ENCODE measurements around the gene NADK2. TPM values are rescaled to one million over a fixed set of nuclear protein-coding genes. Genes with fewer than 3 reads are reported as not detected.
A peak's percentile ranks its signal among the peaks of the same experiment; 100 is the strongest.

The NADK2 gene
- total and polyA plus RNA-seq, 5 donors from 2014 or later: 4.6 to 10.9 (median 7.3) TPM

DNA sequence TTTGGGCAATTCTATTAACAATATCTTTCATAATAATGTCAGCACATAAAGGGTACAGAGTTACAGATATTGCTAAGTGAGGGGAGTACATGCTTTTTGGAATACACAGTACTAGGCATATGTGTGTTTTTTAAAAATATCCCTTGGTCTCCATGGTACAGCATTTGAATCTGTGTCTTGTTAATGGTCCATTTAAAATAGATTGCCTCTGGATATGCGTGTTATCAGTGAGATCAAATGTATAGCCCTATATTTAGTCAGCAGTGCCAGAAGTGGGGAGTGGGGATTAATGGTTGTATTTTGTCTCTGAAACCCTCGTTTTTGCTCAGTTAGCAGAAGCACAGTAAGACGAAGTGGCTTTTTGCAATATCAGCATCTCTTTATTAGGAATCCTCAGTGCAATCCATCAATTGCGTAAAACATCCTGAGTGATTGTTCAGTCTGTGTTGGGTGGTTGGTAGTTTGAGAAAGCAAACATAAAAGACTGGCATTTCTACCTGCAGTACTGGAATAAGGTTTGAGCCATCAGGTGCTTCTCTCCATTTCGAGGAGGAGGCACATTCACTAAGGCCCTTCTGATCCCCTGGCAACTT lies 70.8 kb downstream of the NADK2 start:
- Histone ChIP-seq H3K4me1 (ENCODE audit: control insufficient read depth, insufficient read depth, low read length, poor library complexity, severe bottlenecking) (peaks cover 12% of the 10 kb centered on the region), H3K9me3 (ENCODE audit: control insufficient read depth in 2 of 2, low read length in 2 of 2) (no peaks in the 10 kb centered on the region), H3K36me3 (ENCODE audit: control insufficient read depth, insufficient read depth, low read length) (peaks cover 59% of the 10 kb centered on the region), H3K4me3 (ENCODE audit: low read depth, low read length) (no peak overlapping the region), H3K27me3 (ENCODE audit: control insufficient read depth, insufficient read depth, low read length) (no peaks in the 10 kb centered on the region), H3K27ac (ENCODE audit: insufficient read depth, low read length, poor library complexity, severe bottlenecking) (no peak overlapping the region)
- peaks cover 17 to 40% (median 24%) of the 10 kb centered on the region in 4 donors for H3K4me1 Mint-ChIP-seq
- no peak overlapping the region for H3K27ac Mint-ChIP-seq
- H3K27me3 Mint-ChIP-seq: no peaks in the 10 kb centered on the region
- no peak overlapping the region for H3K4me3 Mint-ChIP-seq
- DNase-seq: no peak
- H3K36me3 Mint-ChIP-seq: peaks cover 64% of the 10 kb centered on the region
- H3K9me3 Mint-ChIP-seq: no peaks in the 10 kb centered on the region
- no peak for ATAC-seq (ENCODE audit: low read depth in 2 of 2)

DNA sequence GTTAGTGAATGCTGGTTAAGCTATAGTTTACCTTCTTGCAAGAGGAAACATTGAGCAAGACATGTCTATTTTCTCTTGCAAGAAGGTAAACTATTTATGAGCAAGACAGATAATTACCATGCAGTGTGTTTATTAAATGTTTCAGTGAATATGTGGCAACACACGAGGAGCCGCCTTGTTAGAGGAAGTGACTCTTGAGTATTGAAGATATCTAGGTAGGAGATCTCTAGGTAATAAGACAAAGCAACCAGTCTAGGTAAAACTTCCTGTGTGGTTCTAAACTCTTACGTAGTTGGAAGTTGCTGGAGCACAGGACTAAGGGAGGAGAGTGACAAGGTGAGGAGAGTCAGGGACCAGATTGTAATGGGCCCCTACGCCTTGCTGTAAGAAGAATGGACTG lies 73.0 kb downstream of the NADK2 start:
- Mint-ChIP-seq H3K4me3 (peak overlapping the region in 2 of 4 donors; percentile 6 to 37), H3K9me3 (no peaks in the 10 kb centered on the region), H3K4me1 (peaks cover 9 to 33% (median 26%) of the 10 kb centered on the region in 4 donors), H3K27ac (peak overlapping the region; percentile 83 to 91 (median 90)), H3K27me3 (no peaks in the 10 kb centered on the region), H3K36me3 (peaks cover 63% of the 10 kb centered on the region)
- Histone ChIP-seq H3K27me3 (ENCODE audit: control insufficient read depth, insufficient read depth, low read length) (no peaks in the 10 kb centered on the region), H3K4me3 (ENCODE audit: low read depth, low read length) (peak overlapping the region; percentile 56), H3K27ac (ENCODE audit: insufficient read depth, low read length, poor library complexity, severe bottlenecking) (peak overlapping the region; percentile 34), H3K4me1 (ENCODE audit: control insufficient read depth, insufficient read depth, low read length, poor library complexity, severe bottlenecking) (peaks cover 12% of the 10 kb centered on the region), H3K9me3 (ENCODE audit: control insufficient read depth in 2 of 2, low read length in 2 of 2) (no peaks in the 10 kb centered on the region), H3K36me3 (ENCODE audit: control insufficient read depth, insufficient read depth, low read length) (peaks cover 62% of the 10 kb centered on the region)
- DNase-seq (peak in 2 of 3 donors; percentile 41 to 60), ATAC-seq (ENCODE audit: low read depth in 2 of 2) (peak; percentile 73 to 88)

GRCh38 chr5:36164461-36164860 lies 77.3 kb downstream of the NADK2 start:
- no peak for DNase-seq
- Histone ChIP-seq H3K9me3 (ENCODE audit: control insufficient read depth in 2 of 2, low read length in 2 of 2) (no peaks in the 10 kb centered on the region), H3K27ac (ENCODE audit: insufficient read depth, low read length, poor library complexity, severe bottlenecking) (no peak overlapping the region), H3K36me3 (ENCODE audit: control insufficient read depth, insufficient read depth, low read length) (peaks cover 54% of the 10 kb centered on the region), H3K27me3 (ENCODE audit: control insufficient read depth, insufficient read depth, low read length) (no peaks in the 10 kb centered on the region), H3K4me1 (ENCODE audit: control insufficient read depth, insufficient read depth, low read length, poor library complexity, severe bottlenecking) (peaks cover 12% of the 10 kb centered on the region), H3K4me3 (ENCODE audit: low read depth, low read length) (no peak overlapping the region)
- H3K4me3 Mint-ChIP-seq: no peak overlapping the region
- no peak for ATAC-seq (ENCODE audit: low read depth in 2 of 2)
- H3K27ac Mint-ChIP-seq: no peak overlapping the region
- H3K36me3 Mint-ChIP-seq: peaks cover 71% of the 10 kb centered on the region
- peaks cover 26 to 52% (median 38%) of the 10 kb centered on the region in 4 donors for H3K4me1 Mint-ChIP-seq
- no peaks in the 10 kb centered on the region for H3K9me3 Mint-ChIP-seq
- no peaks in the 10 kb centered on the region for H3K27me3 Mint-ChIP-seq

DNA sequence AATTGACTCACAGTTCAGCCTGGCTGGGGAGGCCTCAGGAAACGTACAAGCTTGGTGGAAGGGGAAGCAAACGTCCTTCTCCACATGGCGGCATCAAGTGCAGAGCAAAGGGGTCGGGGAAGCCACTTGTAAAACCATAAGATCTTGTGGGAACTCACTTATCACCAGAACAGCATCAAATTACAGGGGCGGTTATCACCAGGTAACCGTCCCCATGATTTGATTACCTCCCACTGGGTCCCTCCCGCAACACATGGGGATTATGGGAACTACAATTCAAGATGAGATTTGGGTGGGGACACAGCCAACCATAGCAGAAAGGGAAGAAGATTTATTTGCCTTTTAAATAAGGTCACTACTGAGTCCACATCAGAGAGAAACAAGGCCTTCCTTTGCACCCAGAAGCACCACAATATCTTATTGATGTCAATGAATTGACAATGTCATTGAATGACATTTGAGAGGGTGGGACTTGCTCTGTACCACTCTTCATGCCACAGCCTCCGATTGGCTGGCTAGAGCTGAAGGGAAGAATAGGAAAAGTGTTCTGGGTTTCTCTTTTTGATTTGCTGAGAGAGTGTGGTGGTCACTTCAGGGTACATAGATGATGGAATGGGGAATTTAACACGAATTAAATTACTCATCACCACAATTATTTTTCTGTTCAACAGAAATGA lies 78.8 kb downstream of the NADK2 start:
- Mint-ChIP-seq H3K36me3 (peaks cover 73% of the 10 kb centered on the region), H3K4me3 (no peak overlapping the region), H3K4me1 (peaks cover 21 to 47% (median 33%) of the 10 kb centered on the region in 4 donors), H3K27ac (peak overlapping the region in 1 of 3 donors; percentile 41), H3K27me3 (no peaks in the 10 kb centered on the region), H3K9me3 (no peaks in the 10 kb centered on the region)
- H3K9me3 ChIP-seq (ENCODE audit: control insufficient read depth in 2 of 2, low read length in 2 of 2): no peaks in the 10 kb centered on the region
- peaks cover 63% of the 10 kb centered on the region for H3K36me3 ChIP-seq (ENCODE audit: control insufficient read depth, insufficient read depth, low read length)
- no peak overlapping the region for H3K27ac ChIP-seq (ENCODE audit: insufficient read depth, low read length, poor library complexity, severe bottlenecking)
- H3K4me1 ChIP-seq (ENCODE audit: control insufficient read depth, insufficient read depth, low read length, poor library complexity, severe bottlenecking): peaks cover 2% of the 10 kb centered on the region
- no peak overlapping the region for H3K4me3 ChIP-seq (ENCODE audit: low read depth, low read length)
- H3K27me3 ChIP-seq (ENCODE audit: control insufficient read depth, insufficient read depth, low read length): no peaks in the 10 kb centered on the region
- ATAC-seq (ENCODE audit: low read depth in 2 of 2) (no peak), DNase-seq (no peak)

- H3K9me3 ChIP-seq (ENCODE audit: control insufficient read depth in 2 of 2, low read length in 2 of 2): no peaks in the 10 kb centered on the region
- DNase-seq (peak in 1 of 3 donors; percentile 22), ATAC-seq (ENCODE audit: low read depth in 2 of 2) (no peak)
- peaks cover 70% of the 10 kb centered on the region for H3K36me3 ChIP-seq (ENCODE audit: control insufficient read depth, insufficient read depth, low read length)
- no peaks in the 10 kb centered on the region for H3K27me3 Mint-ChIP-seq
- H3K9me3 Mint-ChIP-seq: no peaks in the 10 kb centered on the region
- H3K27me3 ChIP-seq (ENCODE audit: control insufficient read depth, insufficient read depth, low read length): no peaks in the 10 kb centered on the region
- H3K27ac Mint-ChIP-seq: peak overlapping the region in 1 of 3 donors; percentile 26
- no peak overlapping the region for H3K4me3 Mint-ChIP-seq
- no peak overlapping the region for H3K27ac ChIP-seq (ENCODE audit: insufficient read depth, low read length, poor library complexity, severe bottlenecking)
- H3K36me3 Mint-ChIP-seq: peaks cover 75% of the 10 kb centered on the region
- peaks cover 27 to 51% (median 40%) of the 10 kb centered on the region in 4 donors for H3K4me1 Mint-ChIP-seq
- no peaks in the 10 kb centered on the region for H3K4me1 ChIP-seq (ENCODE audit: control insufficient read depth, insufficient read depth, low read length, poor library complexity, severe bottlenecking)
- H3K4me3 ChIP-seq (ENCODE audit: low read depth, low read length): no peak overlapping the region
Observed at GRCh38 chr5:36161361-36161760, 80.4 kb downstream of the NADK2 start.

DNA sequence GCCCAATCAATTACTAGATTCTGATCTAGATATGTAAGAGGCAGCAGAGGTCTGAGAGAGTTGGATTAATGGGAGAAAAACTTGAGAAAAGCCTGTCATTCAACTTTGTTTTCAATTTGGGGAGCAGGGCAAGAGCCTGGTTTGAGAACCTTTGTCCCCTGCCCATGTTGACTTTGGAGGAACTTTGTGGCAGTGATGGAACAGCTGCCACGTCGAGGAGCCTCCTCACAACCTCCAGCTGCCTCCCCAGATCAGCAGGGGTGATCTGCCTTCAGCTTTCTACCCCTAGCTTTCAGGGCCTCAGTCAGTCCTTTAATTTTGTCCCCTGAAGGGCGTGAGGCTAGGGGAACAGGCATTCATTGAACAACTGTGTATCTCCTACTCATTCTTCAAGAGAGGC lies 81.1 kb downstream of the NADK2 start:
- peaks cover 73% of the 10 kb centered on the region for H3K36me3 ChIP-seq (ENCODE audit: control insufficient read depth, insufficient read depth, low read length)
- no peak for DNase-seq
- H3K9me3 Mint-ChIP-seq: no peaks in the 10 kb centered on the region
- H3K27ac Mint-ChIP-seq: peak overlapping the region in 2 of 3 donors; percentile 9 to 58
- no peaks in the 10 kb centered on the region for H3K9me3 ChIP-seq (ENCODE audit: control insufficient read depth in 2 of 2, low read length in 2 of 2)
- H3K4me1 Mint-ChIP-seq: peaks cover 32 to 55% (median 40%) of the 10 kb centered on the region in 4 donors
- H3K4me1 ChIP-seq (ENCODE audit: control insufficient read depth, insufficient read depth, low read length, poor library complexity, severe bottlenecking): no peaks in the 10 kb centered on the region
- peaks cover 78% of the 10 kb centered on the region for H3K36me3 Mint-ChIP-seq
- H3K27me3 Mint-ChIP-seq: no peaks in the 10 kb centered on the region
- H3K27ac ChIP-seq (ENCODE audit: insufficient read depth, low read length, poor library complexity, severe bottlenecking): no peak overlapping the region
- ATAC-seq (ENCODE audit: low read depth in 2 of 2): no peak
- no peaks in the 10 kb centered on the region for H3K27me3 ChIP-seq (ENCODE audit: control insufficient read depth, insufficient read depth, low read length)
- no peak overlapping the region for H3K4me3 Mint-ChIP-seq
- no peak overlapping the region for H3K4me3 ChIP-seq (ENCODE audit: low read depth, low read length)

GRCh38 chr5:36158144-36158543 lies 83.6 kb downstream of the NADK2 start:
- Histone ChIP-seq H3K4me3 (ENCODE audit: low read depth, low read length) (no peak overlapping the region), H3K27ac (ENCODE audit: insufficient read depth, low read length, poor library complexity, severe bottlenecking) (no peak overlapping the region), H3K4me1 (ENCODE audit: control insufficient read depth, insufficient read depth, low read length, poor library complexity, severe bottlenecking) (peaks cover 12% of the 10 kb centered on the region), H3K27me3 (ENCODE audit: control insufficient read depth, insufficient read depth, low read length) (no peaks in the 10 kb centered on the region), H3K36me3 (ENCODE audit: control insufficient read depth, insufficient read depth, low read length) (peaks cover 59% of the 10 kb centered on the region), H3K9me3 (ENCODE audit: control insufficient read depth in 2 of 2, low read length in 2 of 2) (no peaks in the 10 kb centered on the region)
- no peaks in the 10 kb centered on the region for H3K27me3 Mint-ChIP-seq
- peaks cover 73% of the 10 kb centered on the region for H3K36me3 Mint-ChIP-seq
- peaks cover 43 to 71% (median 52%) of the 10 kb centered on the region in 4 donors for H3K4me1 Mint-ChIP-seq
- H3K27ac Mint-ChIP-seq: peak overlapping the region in 1 of 3 donors; percentile 62
- H3K9me3 Mint-ChIP-seq: no peaks in the 10 kb centered on the region
- no peak for DNase-seq
- no peak for ATAC-seq (ENCODE audit: low read depth in 2 of 2)
- peak overlapping the region in 1 of 4 donors; percentile 5 for H3K4me3 Mint-ChIP-seq
